ENCODE results near the gene KRT14. TPM values are rescaled to one million over a fixed set of nuclear protein-coding genes. Genes with fewer than 3 reads are reported as not detected.
"Not testable (repeated sequence)": the region's sequence is repeated elsewhere in the genome, so short reads cannot be mapped to it uniquely, and the experiment has no call there.

KRT14 gene
- polyA plus RNA-seq, 3 donors = not detected

GRCh38 chr17:41583137-41584127 is 3.3 kb downstream of the KRT14 start:
- intact Hi-C loops (cut with micrococcal nuclease) = no loop called here
- peaks cover 2 to 13% (median 10%) of the 10 kb centered on the region in 3 donors for H3K27me3 Mint-ChIP-seq (ENCODE audit: low read depth in 3 of 3)
- no peaks in the 10 kb centered on the region for H3K36me3 Mint-ChIP-seq
- no peak overlapping the region for H3K4me3 Mint-ChIP-seq
- no peak overlapping the region for H3K27ac ChIP-seq (ENCODE audit: low read depth in 1 of 2, low read length in 2 of 2)
- H3K9me3 ChIP-seq (replicated peaks in 1 of 2; ENCODE audit: control insufficient read depth in 1 of 2, insufficient read depth in 1 of 2, low read length in 2 of 2) = no peaks in the 10 kb centered on the region
- H3K79me2 ChIP-seq (ENCODE audit: insufficient read depth, low read length) = no peaks in the 10 kb centered on the region
- no peak overlapping the region for H3K9ac ChIP-seq (ENCODE audit: insufficient read depth, low read length, poor library complexity, severe bottlenecking)
- H3K36me3 ChIP-seq (replicated peaks in 1 of 2; ENCODE audit: control insufficient read depth in 1 of 2, insufficient read depth in 2 of 2, low read length in 2 of 2) = no peaks in the 10 kb centered on the region
- H3K4me3 ChIP-seq (replicated peaks in 1 of 3; ENCODE audit: low read depth in 2 of 3, low read length in 3 of 3) = no peak overlapping the region
- no peaks in the 10 kb centered on the region for H3K27me3 ChIP-seq (ENCODE audit: control insufficient read depth in 2 of 2, insufficient read depth in 2 of 2, low read length in 2 of 2)
- no peak for DNase-seq
- peaks cover 4% of the 10 kb centered on the region for H3K4me1 Mint-ChIP-seq
- H4K20me1 ChIP-seq (ENCODE audit: insufficient read depth, low read length) = no peaks in the 10 kb centered on the region
- H2AFZ ChIP-seq (ENCODE audit: insufficient read depth, low read depth, low read length, poor library complexity, severe bottlenecking) = no peak overlapping the region
- WGBS (ENCODE audit: insufficient coverage) = 93% methylated on average over 29 of the region's 33 CpGs
- H3K4me1 ChIP-seq (ENCODE audit: control insufficient read depth in 1 of 2, insufficient read depth in 2 of 2, low read length in 2 of 2) = peaks cover 3 to 6% of the 10 kb centered on the region in 2 donors
- H3K9me3 Mint-ChIP-seq = no peaks in the 10 kb centered on the region
- no peak for TF ChIP-seq CTCF (IDR thresholded peaks at IDR 0.05)
- no peak overlapping the region for H3K27ac Mint-ChIP-seq
- H3K4me2 ChIP-seq (replicated peaks; ENCODE audit: extremely low read depth, low read length, poor library complexity, severe bottlenecking) = no peak overlapping the region

GRCh38 chr17:41582061-41582968 is 4.4 kb downstream of the KRT14 start:
- H3K4me3 Mint-ChIP-seq; H3K36me3 Mint-ChIP-seq; H3K9me3 ChIP-seq (replicated peaks in 1 of 2; ENCODE audit: control insufficient read depth in 1 of 2, insufficient read depth in 1 of 2, low read length in 2 of 2); H3K27me3 ChIP-seq (ENCODE audit: control insufficient read depth in 2 of 2, insufficient read depth in 2 of 2, low read length in 2 of 2); H2AFZ ChIP-seq (ENCODE audit: insufficient read depth, low read depth, low read length, poor library complexity, severe bottlenecking); H3K4me2 ChIP-seq (replicated peaks; ENCODE audit: extremely low read depth, low read length, poor library complexity, severe bottlenecking); H3K4me1 ChIP-seq (ENCODE audit: control insufficient read depth in 1 of 2, insufficient read depth in 2 of 2, low read length in 2 of 2); H3K27ac Mint-ChIP-seq; intact Hi-C loops (cut with micrococcal nuclease); H4K20me1 ChIP-seq (ENCODE audit: insufficient read depth, low read length); H3K9ac ChIP-seq (ENCODE audit: insufficient read depth, low read length, poor library complexity, severe bottlenecking); H3K4me3 ChIP-seq (replicated peaks in 1 of 3; ENCODE audit: low read depth in 2 of 3, low read length in 3 of 3); H3K27ac ChIP-seq (ENCODE audit: low read depth in 1 of 2, low read length in 2 of 2); H3K9me3 Mint-ChIP-seq; H3K36me3 ChIP-seq (replicated peaks in 1 of 2; ENCODE audit: control insufficient read depth in 1 of 2, insufficient read depth in 2 of 2, low read length in 2 of 2); DNase-seq; H3K4me1 Mint-ChIP-seq; H3K79me2 ChIP-seq (ENCODE audit: insufficient read depth, low read length): not testable (repeated sequence)
- WGBS (ENCODE audit: insufficient coverage) = 100% methylated on average over 3 of the region's 13 CpGs
- H3K27me3 Mint-ChIP-seq (ENCODE audit: low read depth in 3 of 3) = peaks cover 2 to 17% (median 10%) of the 10 kb centered on the region in 3 donors
